ENCODE results near the gene PRKAR1B. TPM values are rescaled to one million over a fixed set of nuclear protein-coding genes. Genes with fewer than 3 reads are reported as not detected.
"Not testable (repeated sequence)": the region's sequence is repeated elsewhere in the genome, so short reads cannot be mapped to it uniquely, and the experiment has no call there.

PRKAR1B gene
- total RNA-seq, 2 donors from 2014 or later: 26.2 to 56.0 TPM

DNA sequence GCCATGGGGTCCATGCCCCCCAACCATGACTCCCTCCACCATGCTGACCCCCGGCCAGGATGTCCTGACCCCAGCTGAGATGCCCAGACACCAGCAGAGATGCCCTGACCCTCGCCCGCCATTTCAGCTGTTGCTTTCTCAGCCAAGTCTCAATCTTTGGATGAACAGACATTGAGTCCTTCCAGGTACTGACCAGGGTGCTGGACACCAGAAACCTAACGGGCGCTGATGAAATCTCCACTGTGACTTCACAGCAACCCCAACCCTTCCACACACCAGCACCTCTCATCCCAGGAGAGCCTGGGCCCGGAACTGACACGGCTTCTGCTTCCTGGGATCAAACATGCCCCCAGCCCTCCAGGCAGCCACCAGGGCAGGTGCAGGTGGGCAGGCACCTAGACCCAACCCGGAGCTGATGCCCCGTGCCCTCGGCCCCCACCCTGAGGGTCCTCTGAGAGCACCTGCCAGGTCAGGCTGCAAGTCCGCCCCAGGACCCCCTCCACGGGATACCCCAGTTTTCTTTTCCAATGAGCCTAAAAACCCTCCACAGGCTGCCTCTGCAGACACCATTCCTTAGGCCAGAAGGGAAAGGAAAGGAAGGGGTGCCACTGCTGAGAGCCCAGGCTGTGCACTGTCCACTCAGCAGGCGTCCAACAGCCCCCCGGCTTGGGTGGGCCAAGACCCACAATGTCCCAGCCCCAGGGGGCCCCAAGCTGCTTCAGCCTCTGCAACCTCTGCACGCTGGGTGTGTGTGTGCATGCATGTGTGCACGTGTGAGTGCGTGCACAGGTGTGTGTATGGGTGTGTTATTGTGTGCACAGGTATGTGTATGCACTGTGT, 164.1 kb downstream of the PRKAR1B start:
- no peaks in the 10 kb centered on the region for H3K36me3 Mint-ChIP-seq (ENCODE audit: low read depth)
- no peak overlapping the region for H3K27ac Mint-ChIP-seq
- ATAC-seq (replicated peaks): no peak
- H3K4me3 Mint-ChIP-seq: no peak overlapping the region
- H3K9me3 Mint-ChIP-seq: no peaks in the 10 kb centered on the region
- H3K27me3 Mint-ChIP-seq: no peaks in the 10 kb centered on the region
- peaks cover 4% of the 10 kb centered on the region for H3K4me1 Mint-ChIP-seq

- ATAC-seq (replicated peaks): no peak
- Mint-ChIP-seq H3K4me3 (no peak overlapping the region), H3K36me3 (ENCODE audit: low read depth) (no peaks in the 10 kb centered on the region), H3K4me1 (peaks cover 4% of the 10 kb centered on the region), H3K27ac (no peak overlapping the region), H3K27me3 (no peaks in the 10 kb centered on the region), H3K9me3 (no peaks in the 10 kb centered on the region)
These were observed 164.8 kb downstream of the PRKAR1B start for GRCh38 chr7:562374-562675.

- Mint-ChIP-seq H3K4me3 (no peak overlapping the region), H3K4me1 (peaks cover 4% of the 10 kb centered on the region), H3K27me3 (no peaks in the 10 kb centered on the region), H3K36me3 (ENCODE audit: low read depth) (no peaks in the 10 kb centered on the region), H3K9me3 (no peaks in the 10 kb centered on the region), H3K27ac (no peak overlapping the region)
- ATAC-seq (replicated peaks): no peak
These were observed 165.3 kb downstream of the PRKAR1B start for GRCh38 chr7:561631-562373.

- H3K36me3 Mint-ChIP-seq (ENCODE audit: low read depth): no peaks in the 10 kb centered on the region
- H3K27me3 Mint-ChIP-seq: no peaks in the 10 kb centered on the region
- no peak overlapping the region for H3K4me3 Mint-ChIP-seq
- no peak for ATAC-seq (replicated peaks)
- H3K4me1 Mint-ChIP-seq: peaks cover 4% of the 10 kb centered on the region
- H3K27ac Mint-ChIP-seq: no peak overlapping the region
- H3K9me3 Mint-ChIP-seq: no peaks in the 10 kb centered on the region
These were observed 166.0 kb downstream of the PRKAR1B start for GRCh38 chr7:560966-561630.

- Mint-ChIP-seq H3K4me1 (peaks cover 4% of the 10 kb centered on the region), H3K4me3 (no peak overlapping the region), H3K27me3 (no peaks in the 10 kb centered on the region), H3K9me3 (no peaks in the 10 kb centered on the region), H3K27ac (no peak overlapping the region), H3K36me3 (ENCODE audit: low read depth) (no peaks in the 10 kb centered on the region)
- ATAC-seq (replicated peaks): no peak
These were observed 167.7 kb downstream of the PRKAR1B start for GRCh38 chr7:559396-559705.

DNA sequence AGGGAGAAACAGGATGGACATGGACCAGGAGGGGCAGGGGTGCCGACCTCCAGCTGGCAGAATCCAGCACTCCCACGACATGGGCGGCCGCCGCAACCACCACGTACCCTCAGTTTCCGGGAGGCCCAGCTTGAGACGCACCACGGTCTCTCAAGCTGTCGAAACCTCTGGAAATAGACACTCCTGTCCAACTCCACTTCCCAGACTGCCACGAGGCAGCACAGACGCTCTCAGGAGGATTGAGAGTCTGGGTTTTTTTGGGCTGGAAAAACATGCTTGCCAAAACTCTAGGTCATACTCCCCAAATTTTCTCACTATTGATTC, 169.6 kb downstream of the PRKAR1B start:
- Mint-ChIP-seq H3K27me3 (no peaks in the 10 kb centered on the region), H3K36me3 (ENCODE audit: low read depth) (no peaks in the 10 kb centered on the region), H3K4me3 (no peak overlapping the region), H3K27ac (no peak overlapping the region), H3K4me1 (peaks cover 2% of the 10 kb centered on the region), H3K9me3 (no peaks in the 10 kb centered on the region)
- ATAC-seq (replicated peaks): no peak

DNA sequence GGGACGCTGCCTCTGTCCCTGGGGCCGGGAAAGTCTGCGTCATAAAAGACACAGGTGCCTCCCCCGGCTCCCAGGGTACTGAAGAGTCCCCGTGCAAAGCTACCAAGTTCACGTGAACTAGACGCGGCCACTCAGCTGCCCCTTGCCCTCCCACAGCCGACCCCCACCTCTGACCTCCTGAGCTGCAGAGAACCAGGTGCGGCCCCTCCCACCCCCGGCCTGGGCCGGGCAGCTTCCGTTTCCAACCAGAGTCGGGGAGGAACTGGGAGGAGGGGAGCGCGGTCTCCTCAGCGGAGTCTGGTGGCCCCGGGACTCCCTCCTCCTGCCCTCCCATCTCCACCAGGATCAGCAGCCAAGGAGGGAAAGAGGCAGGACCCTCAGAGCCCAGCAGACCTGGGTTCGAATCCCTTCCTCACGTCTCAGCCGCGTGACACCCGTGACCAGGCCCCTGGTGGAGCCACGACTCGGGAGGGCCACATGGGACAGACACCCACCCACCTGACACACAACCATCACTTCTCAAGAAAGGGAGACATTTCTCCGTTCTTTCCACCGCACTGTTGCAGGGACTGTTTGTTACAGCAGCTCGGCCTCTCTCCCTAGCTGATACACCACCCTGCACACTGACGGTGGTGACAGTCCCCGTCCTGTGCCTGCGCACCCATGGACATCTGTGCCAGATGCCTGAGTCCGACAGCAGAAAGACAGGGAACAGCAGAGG, 170.1 kb downstream of the PRKAR1B start:
- Mint-ChIP-seq H3K36me3 (ENCODE audit: low read depth) (no peaks in the 10 kb centered on the region), H3K27ac (no peak overlapping the region), H3K4me1 (no peaks in the 10 kb centered on the region), H3K9me3 (no peaks in the 10 kb centered on the region), H3K27me3 (no peaks in the 10 kb centered on the region), H3K4me3 (no peak overlapping the region)
- ATAC-seq (replicated peaks): no peak

GRCh38 chr7:556291-556826, 170.7 kb downstream of the PRKAR1B start:
- ATAC-seq (replicated peaks): no peak
- H3K27me3 Mint-ChIP-seq: no peaks in the 10 kb centered on the region
- no peaks in the 10 kb centered on the region for H3K4me1 Mint-ChIP-seq
- H3K9me3 Mint-ChIP-seq: no peaks in the 10 kb centered on the region
- H3K4me3 Mint-ChIP-seq: no peak overlapping the region
- H3K27ac Mint-ChIP-seq: no peak overlapping the region
- no peaks in the 10 kb centered on the region for H3K36me3 Mint-ChIP-seq (ENCODE audit: low read depth)

GRCh38 chr7:555551-556160, 171.4 kb downstream of the PRKAR1B start:
- ATAC-seq (replicated peaks): no peak
- H3K27ac Mint-ChIP-seq: no peak overlapping the region
- H3K27me3 Mint-ChIP-seq: no peaks in the 10 kb centered on the region
- no peak overlapping the region for H3K4me3 Mint-ChIP-seq
- no peaks in the 10 kb centered on the region for H3K36me3 Mint-ChIP-seq (ENCODE audit: low read depth)
- no peaks in the 10 kb centered on the region for H3K4me1 Mint-ChIP-seq
- no peaks in the 10 kb centered on the region for H3K9me3 Mint-ChIP-seq

DNA sequence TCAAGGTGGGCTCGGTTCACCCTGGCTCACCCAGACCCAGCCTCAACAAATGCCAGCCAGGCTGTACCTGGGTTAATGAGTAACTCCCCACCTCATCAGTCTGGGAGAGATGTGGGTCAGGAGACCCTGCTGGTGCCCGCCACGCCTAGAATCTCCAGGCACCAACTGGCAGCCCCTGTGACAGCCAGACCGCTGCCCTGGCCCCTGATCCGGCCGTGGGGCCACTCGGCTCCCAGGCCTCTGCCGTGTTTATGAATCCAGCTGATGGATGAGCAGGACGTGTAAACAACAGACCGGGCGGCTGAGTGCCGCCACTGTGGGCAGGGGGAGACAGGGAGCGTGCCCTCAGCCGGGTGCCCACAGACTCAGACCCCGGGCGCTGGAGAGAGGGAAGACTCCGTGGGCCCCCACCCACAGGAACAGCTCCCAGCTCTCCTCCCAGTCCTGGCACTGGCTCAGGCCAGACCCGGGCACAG, 173.4 kb downstream of the PRKAR1B start:
- Mint-ChIP-seq H3K27ac (no peak overlapping the region), H3K9me3 (no peaks in the 10 kb centered on the region), H3K36me3 (ENCODE audit: low read depth) (peaks cover 4% of the 10 kb centered on the region), H3K4me3 (no peak overlapping the region), H3K4me1 (no peaks in the 10 kb centered on the region), H3K27me3 (no peaks in the 10 kb centered on the region)
- no peak for ATAC-seq (replicated peaks)

DNA sequence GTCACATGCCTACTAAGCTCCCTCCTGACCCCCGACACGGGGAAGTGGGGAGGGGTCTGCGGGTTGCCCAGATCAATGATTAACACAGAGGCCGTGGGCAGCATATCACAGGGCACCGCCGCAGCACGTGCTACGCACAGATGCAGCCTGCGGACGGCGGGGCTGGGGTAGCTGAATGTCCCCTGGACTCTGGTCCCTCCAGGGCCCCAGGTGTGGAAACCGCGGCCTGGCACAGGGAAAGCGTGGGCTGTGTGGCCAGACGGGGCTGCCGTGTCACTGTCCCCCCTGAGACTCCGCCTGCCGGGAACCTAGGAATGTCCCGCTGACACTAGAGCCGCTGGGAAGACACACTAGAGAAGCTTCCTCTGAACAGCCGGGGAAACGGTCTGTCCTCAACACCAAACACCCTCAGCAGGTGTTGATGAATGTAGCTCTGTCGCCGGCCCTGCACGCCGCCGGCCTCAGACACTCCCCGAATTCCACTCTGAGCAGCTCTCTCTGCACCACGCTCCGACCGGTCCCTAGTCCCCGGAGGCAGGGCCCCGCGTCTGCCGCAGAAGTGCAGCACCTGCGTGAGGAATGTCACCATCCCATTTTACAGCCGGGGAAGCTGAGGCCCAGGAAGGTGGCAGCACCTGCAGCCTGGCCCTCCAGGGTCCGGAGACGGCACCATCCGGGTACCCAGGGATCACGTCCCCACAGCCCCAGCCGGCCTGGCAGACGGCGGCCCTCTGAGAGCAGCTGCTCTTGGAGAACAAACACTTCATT, 174.0 kb downstream of the PRKAR1B start:
- Mint-ChIP-seq H3K9me3 (no peaks in the 10 kb centered on the region), H3K27ac (no peak overlapping the region), H3K4me1 (no peaks in the 10 kb centered on the region), H3K4me3 (no peak overlapping the region), H3K36me3 (ENCODE audit: low read depth) (peaks cover 6% of the 10 kb centered on the region), H3K27me3 (no peaks in the 10 kb centered on the region)
- ATAC-seq (replicated peaks): no peak

DNA sequence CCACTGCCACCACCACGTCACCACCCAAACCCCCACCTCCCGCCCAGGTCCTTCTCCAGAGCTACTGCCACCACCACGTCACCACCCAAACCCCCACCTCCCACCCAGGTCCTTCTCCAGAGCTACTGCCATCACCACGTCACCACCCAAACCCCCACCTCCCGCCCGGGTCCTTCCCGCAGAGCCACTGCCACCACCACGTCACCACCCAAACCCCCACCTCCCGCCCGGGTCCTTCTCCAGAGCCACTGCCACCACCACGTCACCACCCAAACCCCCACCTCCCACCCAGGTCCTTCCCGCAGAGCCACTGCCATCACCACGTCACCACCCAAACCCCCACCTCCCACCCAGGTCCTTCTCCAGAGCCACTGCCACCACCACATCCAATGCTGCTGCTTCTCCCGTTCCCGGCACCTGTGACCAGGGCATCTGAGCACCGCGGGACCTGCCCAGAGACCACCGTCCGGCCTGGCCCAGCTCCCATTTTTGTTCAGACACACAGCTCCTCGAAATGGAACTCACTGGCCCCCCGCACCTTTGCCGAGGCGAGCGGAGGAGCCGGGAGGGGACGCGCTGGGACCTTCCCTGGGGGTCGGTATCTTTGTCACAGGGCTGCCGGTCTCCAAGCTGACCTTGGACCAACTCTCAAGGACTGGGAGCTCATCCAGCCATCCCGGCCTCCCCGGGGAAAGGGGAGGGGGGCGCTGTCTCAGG, 174.8 kb downstream of the PRKAR1B start:
- not testable (repeated sequence) for H3K36me3 Mint-ChIP-seq (ENCODE audit: low read depth); H3K9me3 Mint-ChIP-seq; H3K27me3 Mint-ChIP-seq; H3K4me3 Mint-ChIP-seq; ATAC-seq (replicated peaks); H3K27ac Mint-ChIP-seq; H3K4me1 Mint-ChIP-seq

DNA sequence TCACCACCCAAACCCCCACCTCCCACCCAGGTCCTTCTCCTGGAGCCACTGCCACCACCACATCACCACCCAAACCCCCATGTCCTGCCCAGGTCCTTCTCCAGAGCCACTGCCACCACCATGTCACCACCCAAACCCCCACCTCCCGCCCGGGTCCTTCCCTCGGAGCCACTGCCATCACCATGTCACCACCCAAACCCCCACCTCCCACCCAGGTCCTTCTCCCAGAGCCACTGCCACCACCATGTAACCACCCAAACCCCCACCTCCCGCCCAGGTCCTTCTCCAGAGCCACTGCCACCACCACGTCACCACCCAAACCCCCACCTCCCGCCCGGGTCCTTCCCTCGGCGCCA, 175.5 kb downstream of the PRKAR1B start:
- not testable (repeated sequence) for H3K4me1 Mint-ChIP-seq; H3K9me3 Mint-ChIP-seq; H3K27me3 Mint-ChIP-seq; ATAC-seq (replicated peaks); H3K36me3 Mint-ChIP-seq (ENCODE audit: low read depth); H3K27ac Mint-ChIP-seq; H3K4me3 Mint-ChIP-seq
